K562 (cell line): Measurements from ENCODE around the gene CCPG1. TPM values are rescaled to one million over a fixed set of nuclear protein-coding genes. Genes with fewer than 3 reads are reported as not detected.

Experiments
- ATAC-seq: fragments of 200-7000 bp; cut with Tn5 transposase; 3 replicates; pipeline ENCODE4 v1.9.1; 2020; ENCODE audit warnings: moderate library complexity
- BruUV-seq: library from RNA; stranded (reverse); fragments of 400-500 nt; replicated peaks from 2 replicates; lab custom pipeline; 2021; lab: Mats Ljungman, UMichigan
- CTCF ChIA-PET: fragments of 300-600 bp; formaldehyde crosslinking; extraction: SDS; loops from one replicate; lab custom pipeline; 2021; ENCODE audit warnings: low intra/inter-chr PET ratio; lab: Yijun Ruan, JAX
- POLR2A ChIA-PET: fragments of 300-600, 350-650 bp; sonication (Branson Sonifier 250); formaldehyde crosslinking; extraction: SDS; loops from one replicate; lab custom pipeline; 2021; ENCODE audit warnings: antibody characterized with exemption, inconsistent platforms; lab: Yijun Ruan, JAX
- DNase-seq, 4 experiments: peaks; one replicate each; pipeline versions ENCODE4 v3.0.0 to v3.0.0-alpha.2; 2011 to 2018; ENCODE audit warnings: low spot score in 3 of 4, mixed read lengths in 3 of 4; ENCODE audit errors: extremely low read depth in 1 of 4
- FAIRE-seq: peaks from 2 replicates; lab custom pipeline; 2011; peaks lifted over from hg19 to GRCh38; lab: Jason Lieb, UNC
- H2AFZ ChIP-seq: 2 replicates; pipeline ENCODE4 v1.6.0; 2011; ENCODE audit warnings: low read depth, low read length, control low read depth, inconsistent platforms
- H3K27ac ChIP-seq: fragments of 200-600 bp; 3 replicates; pipeline ENCODE4 v1.8.0; 2011; ENCODE audit warnings: low read depth, mild to moderate bottlenecking, control low read depth, inconsistent platforms, low read length, moderate library complexity, mixed read lengths; ENCODE audit errors: extremely low read depth
- H3K27me3 ChIP-seq, 2 experiments: fragments of 300-600 bp in 1 of 2; 2 replicates in 1 of 2; 3 replicates in 1 of 2; pipeline versions ENCODE4 v1.6.0 to v1.8.0; 2011; ENCODE audit warnings: inconsistent platforms in 2 of 2, low read length in 2 of 2, mild to moderate bottlenecking in 1 of 2, mixed read lengths in 1 of 2, moderate library complexity in 1 of 2; ENCODE audit not compliant: control insufficient read depth in 2 of 2, insufficient read depth in 2 of 2
- H3K36me3 ChIP-seq: fragments of 300-600 bp; 3 replicates; pipeline ENCODE4 v1.8.0; 2011; ENCODE audit warnings: mild to moderate bottlenecking, low read length, inconsistent platforms; ENCODE audit not compliant: control insufficient read depth, insufficient read depth
- H3K4me1 ChIP-seq, 2 experiments: fragments of 200-600 bp in 1 of 2; replicated peaks in 1 of 2; 2 replicates in 1 of 2; 3 replicates in 1 of 2; pipeline versions ENCODE4 v1.5.1 to v1.8.0; 2011; ENCODE audit warnings: inconsistent platforms in 2 of 2, low read length in 2 of 2, mild to moderate bottlenecking in 1 of 2, mixed read lengths in 1 of 2, moderate library complexity in 1 of 2; ENCODE audit not compliant: control insufficient read depth in 2 of 2, insufficient read depth in 2 of 2
- H3K4me2 ChIP-seq: 2 replicates; pipeline ENCODE4 v1.6.1; 2011; ENCODE audit warnings: low read length, control low read depth, inconsistent platforms, mixed read lengths; ENCODE audit not compliant: insufficient read depth
- H3K4me3 ChIP-seq: fragments of 200-600 bp; sonication (generic), shearing (Covaris generic); 2 replicates; pipeline ENCODE4 v1.5.1; 2016; ENCODE audit warnings: control low read depth, inconsistent platforms
- H3K79me2 ChIP-seq: fragments of 200-600 bp; 3 replicates; pipeline ENCODE4 v1.8.0; 2011; ENCODE audit warnings: low read length, inconsistent platforms; ENCODE audit not compliant: control insufficient read depth, insufficient read depth
- H3K9ac ChIP-seq, 2 experiments: 2 replicates each; pipeline versions ENCODE4 v1.6.0 to v1.6.1; 2011; ENCODE audit warnings: low read depth in 2 of 2, low read length in 2 of 2, control low read depth in 1 of 2, inconsistent platforms in 1 of 2, mild to moderate bottlenecking in 1 of 2, mixed read lengths in 1 of 2; ENCODE audit not compliant: insufficient read depth in 1 of 2
- H3K9me1 ChIP-seq: one replicate; pipeline ENCODE4 v1.6.0; 2011; ENCODE audit warnings: inconsistent platforms, mild to moderate bottlenecking, low read length, moderate library complexity; ENCODE audit not compliant: control insufficient read depth, insufficient read depth
- H3K9me3 ChIP-seq: replicated peaks from 2 replicates; pipeline ENCODE4 v1.5.1; 2011; ENCODE audit warnings: low read depth, low read length, inconsistent platforms; ENCODE audit not compliant: control insufficient read depth, insufficient read depth
- H4K20me1 ChIP-seq: replicated peaks from 2 replicates; pipeline ENCODE4 v1.6.1; 2011; ENCODE audit warnings: low read length, inconsistent platforms, mixed read lengths; ENCODE audit not compliant: control insufficient read depth, insufficient read depth
- CEBPB ChIP-seq: fragments of 450-650 bp; IDR thresholded peaks from 2 replicates; pipeline ENCODE4 v1.6.1; 2016; ENCODE audit warnings: missing genetic modification characterization, missing compliant biosample characterization
- CEBPG ChIP-seq, 3 experiments: fragments of 200-800 bp in 1 of 3; sonication (Bioruptor generic) in 1 of 3; sonication (generic) in 1 of 3; formaldehyde crosslinking in 1 of 3; IDR thresholded peaks in 2 of 3; conservative IDR thresholded peaks in 1 of 3; 2 replicates each; pipeline versions ENCODE4 v1.6.1 to v1.8.0; 2016 to 2022; ENCODE audit warnings: missing compliant biosample characterization in 2 of 3, missing genetic modification characterization in 2 of 3, mild to moderate bottlenecking in 1 of 3, missing genetic modification reagents in 1 of 3
- RREB1 ChIP-seq: fragments of 250-450 bp; sonication (Bioruptor Pico); IDR thresholded peaks from 2 replicates; pipeline ENCODE4 v1.4.0; 2020
- WGBS: fragments of 100-300 bp; shearing (Covaris generic); methylation state at CpG from one replicate; pipeline ENCODE4 v1.1.6; 2016; ENCODE audit warnings: low coverage, mixed read lengths; ENCODE audit not compliant: insufficient coverage; ENCODE audit errors: missing lambda C conversion rate; 5-methylcytosine and 5-hydroxymethylcytosine counted together
- in situ Hi-C: fragments of 300-500 bp; cut with MboI; formaldehyde crosslinking; loops from 4 replicates; pipeline ENCODE4 v1.15.0; 2018; ENCODE audit warnings: inconsistent platforms, mixed read lengths
- intact Hi-C: fragments of 100-400 bp; cut with micrococcal nuclease; formaldehyde crosslinking; loops from 2 replicates; pipeline ENCODE4 v1.14.2; 2022
- polyA plus RNA-seq, 8 experiments: library from polyadenylated mRNA; depleted of rRNA in 4 of 8; stranded (reverse) in 5 of 8; unstranded in 3 of 8; fragments of >200 nt; fragmentation: Nextera tagmentation in 2 of 8; fragmentation: Illumina TruSeq in 1 of 8; extraction: Ambion mirVana in 2 of 8; extraction: Trizol in 1 of 8; gene quantifications; 2 replicates each; pipeline versions ENCODE4 v1.2.1 to v1.2.3, GENCODE V29; 2011 to 2014; ENCODE audit warnings: inconsistent platforms in 1 of 8, missing spikeins in 1 of 8
- total RNA-seq, 7 experiments: library from RNA; depleted of rRNA in 6 of 7; stranded (reverse); fragments of >200 nt in 6 of 7; fragmentation: Illumina TruSeq in 2 of 7; extraction: Trizol in 2 of 7; gene quantifications; 2 replicates each; pipeline versions ENCODE4 v1.2.1 to v1.2.3, GENCODE V29; 2011 to 2021; ENCODE audit warnings: low replicate concordance in 1 of 7

CCPG1 gene
- total and polyA plus RNA-seq, 9 of the 15 experiments (the other 6 are each of a cell fraction or from before 2014, with no cell fraction given) = 33.0 to 54.9 (median 41.1) TPM

- Histone ChIP-seq H3K27ac (no peak overlapping the region), H3K4me1 (no peaks in the 10 kb centered on the region), H3K9ac (no peak overlapping the region), H3K9me3 (no peaks in the 10 kb centered on the region), H4K20me1 (no peaks in the 10 kb centered on the region), H3K79me2 (no peaks in the 10 kb centered on the region), H3K4me3 (no peak overlapping the region)
- TF ChIP-seq CEBPB (tag) = 0 out of 2 replicates have a peak, but pooled peaks have one; percentile 24
- no peak for TF ChIP-seq RREB1 (CRISPR knock-in tag)
- TF ChIP-seq CEBPG (CRISPR knock-in tag; IDR thresholded peaks at IDR 0.05) = no peak
- TF ChIP-seq CEBPG (tag; conservative IDR thresholded peaks at IDR 0.05 in 1 of 2, IDR thresholded peaks at IDR 0.05 in 1 of 2) = peak in 1 of 2 experiments; percentile 39; a peak in 1 of 4 replicates
- TF ChIP-seq, all 486 proteins: peak for 2
- no peak for ATAC-seq
- no peaks in the 10 kb centered on the region for H3K9me1 ChIP-seq
- POLR2A ChIA-PET = no interaction called here
- 82% methylated on average over 1 of the region's 1 CpG for WGBS
- DNase-seq = no peak
- H2AFZ ChIP-seq = no peak overlapping the region
- in situ Hi-C loops (no loop called here), intact Hi-C loops (no loop called here)
- CTCF ChIA-PET = no interaction called here
- H3K4me2 ChIP-seq = no peak overlapping the region
- FAIRE-seq = no peak
- H3K36me3 ChIP-seq = peaks cover 39% of the 10 kb centered on the region
- no peaks in the 10 kb centered on the region for H3K27me3 ChIP-seq
- BruUV-seq = no TSS peak
Measured at GRCh38 chr15:55334997-55335396, 73.2 kb downstream of the CCPG1 start.
